ENCODE measurements around the gene IQCH. TPM values are rescaled to one million over a fixed set of nuclear protein-coding genes. Genes with fewer than 3 reads are reported as not detected.

IQCH gene
- total RNA-seq, 3 donors from 2014 or later (not counting 1 experiment from before 2014, with no cell fraction given), result 0.78 to 1.4 (median 0.86) TPM

- H3K9me3 ChIP-seq (ENCODE audit: control insufficient read depth, insufficient read depth, low read length), result no peaks in the 10 kb centered on the region
- no peaks in the 10 kb centered on the region for H3K36me3 Mint-ChIP-seq
- DNase-seq (peak in 1 of 2 donors; percentile 41), ATAC-seq (peak in 1 of 3 donors; percentile 45)
- no peaks in the 10 kb centered on the region for H3K36me3 ChIP-seq (ENCODE audit: control insufficient read depth, insufficient read depth, low read length)
- H3K4me1 ChIP-seq (ENCODE audit: control insufficient read depth, insufficient read depth, low read length), result no peaks in the 10 kb centered on the region
- no CpG with 5 or more reads among the region's 2 CpGs for WGBS (ENCODE audit: insufficient coverage)
- H3K4me1 Mint-ChIP-seq, result no peaks in the 10 kb centered on the region
- no peak overlapping the region for H3K27ac ChIP-seq (ENCODE audit: low read length)
- H3K4me3 Mint-ChIP-seq, result no peak overlapping the region
- no peaks in the 10 kb centered on the region for H3K27me3 ChIP-seq (ENCODE audit: control insufficient read depth, insufficient read depth, low read length)
- no peaks in the 10 kb centered on the region for H3K27me3 Mint-ChIP-seq (ENCODE audit: low read depth in 2 of 2)
- H3K4me3 ChIP-seq (ENCODE audit: low read length), result no peak overlapping the region
- no peak for TF ChIP-seq CTCF (IDR thresholded peaks at IDR 0.05)
- intact Hi-C loops (cut with micrococcal nuclease), result loop anchor here (1.0 kb wide), 1 partner anchor 335 kb away; no protein-coding TSS in a partner anchor
- no peaks in the 10 kb centered on the region for H3K9me3 Mint-ChIP-seq
- H3K27ac Mint-ChIP-seq, result no peak overlapping the region
These were observed 246.7 kb downstream of the IQCH start for GRCh38 chr15:67501177-67501835.

- DNase-seq, result no peak
- no peak overlapping the region for H3K4me3 ChIP-seq (ENCODE audit: low read length)
These were observed 247.4 kb downstream of the IQCH start for GRCh38 chr15:67501836-67502461.

GRCh38 chr15:67504056-67504455, 249.5 kb downstream of the IQCH start:
- TF ChIP-seq CTCF (IDR thresholded peaks at IDR 0.05), result no peak
- H3K4me1 Mint-ChIP-seq, result no peaks in the 10 kb centered on the region

More at GRCh38 chr15:67501836-67502461, 247.4 kb downstream of the IQCH start:
- Mint-ChIP-seq H3K9me3 (no peaks in the 10 kb centered on the region), H3K36me3 (no peaks in the 10 kb centered on the region), H3K27me3 (ENCODE audit: low read depth in 2 of 2) (no peaks in the 10 kb centered on the region), H3K4me1 (no peaks in the 10 kb centered on the region), H3K4me3 (no peak overlapping the region), H3K27ac (no peak overlapping the region)
- H3K9me3 ChIP-seq (ENCODE audit: control insufficient read depth, insufficient read depth, low read length), result no peaks in the 10 kb centered on the region
- H3K4me1 ChIP-seq (ENCODE audit: control insufficient read depth, insufficient read depth, low read length), result no peaks in the 10 kb centered on the region
- 82% methylated on average over 12 of the region's 13 CpGs for WGBS (ENCODE audit: insufficient coverage)
- intact Hi-C loops (cut with micrococcal nuclease), result loop anchor here (1.0 kb wide), 1 partner anchor 334 kb away; no protein-coding TSS in a partner anchor
- no peak overlapping the region for H3K27ac ChIP-seq (ENCODE audit: low read length)
- ATAC-seq, result no peak
- no peak for TF ChIP-seq CTCF (IDR thresholded peaks at IDR 0.05)
- H3K36me3 ChIP-seq (ENCODE audit: control insufficient read depth, insufficient read depth, low read length), result no peaks in the 10 kb centered on the region
- no peaks in the 10 kb centered on the region for H3K27me3 ChIP-seq (ENCODE audit: control insufficient read depth, insufficient read depth, low read length)

More at GRCh38 chr15:67504056-67504455, 249.5 kb downstream of the IQCH start:
- H3K9me3 Mint-ChIP-seq, result no peaks in the 10 kb centered on the region
- Histone ChIP-seq H3K36me3 (ENCODE audit: control insufficient read depth, insufficient read depth, low read length) (no peaks in the 10 kb centered on the region), H3K27me3 (ENCODE audit: control insufficient read depth, insufficient read depth, low read length) (no peaks in the 10 kb centered on the region), H3K4me3 (ENCODE audit: low read length) (no peak overlapping the region), H3K9me3 (ENCODE audit: control insufficient read depth, insufficient read depth, low read length) (no peaks in the 10 kb centered on the region), H3K27ac (ENCODE audit: low read length) (no peak overlapping the region), H3K4me1 (ENCODE audit: control insufficient read depth, insufficient read depth, low read length) (no peaks in the 10 kb centered on the region)
- no peak overlapping the region for H3K27ac Mint-ChIP-seq
- no peaks in the 10 kb centered on the region for H3K27me3 Mint-ChIP-seq (ENCODE audit: low read depth in 2 of 2)
- DNase-seq (no peak), ATAC-seq (no peak)
- no peaks in the 10 kb centered on the region for H3K36me3 Mint-ChIP-seq
- H3K4me3 Mint-ChIP-seq, result no peak overlapping the region
- intact Hi-C loops (cut with micrococcal nuclease), result no loop called here
- 91% methylated on average over 4 of the region's 6 CpGs for WGBS (ENCODE audit: insufficient coverage)
